ENCODE results near the gene PCDHB16. TPM values are rescaled to one million over a fixed set of nuclear protein-coding genes. Genes with fewer than 3 reads are reported as not detected.
"Not testable (repeated sequence)": the region's sequence is repeated elsewhere in the genome, so short reads cannot be mapped to it uniquely, and the experiment has no call there.

Gene PCDHB16
- total and polyA plus RNA-seq, 9 donors: 2.1 to 6.5 (median 3.9) TPM

DNA sequence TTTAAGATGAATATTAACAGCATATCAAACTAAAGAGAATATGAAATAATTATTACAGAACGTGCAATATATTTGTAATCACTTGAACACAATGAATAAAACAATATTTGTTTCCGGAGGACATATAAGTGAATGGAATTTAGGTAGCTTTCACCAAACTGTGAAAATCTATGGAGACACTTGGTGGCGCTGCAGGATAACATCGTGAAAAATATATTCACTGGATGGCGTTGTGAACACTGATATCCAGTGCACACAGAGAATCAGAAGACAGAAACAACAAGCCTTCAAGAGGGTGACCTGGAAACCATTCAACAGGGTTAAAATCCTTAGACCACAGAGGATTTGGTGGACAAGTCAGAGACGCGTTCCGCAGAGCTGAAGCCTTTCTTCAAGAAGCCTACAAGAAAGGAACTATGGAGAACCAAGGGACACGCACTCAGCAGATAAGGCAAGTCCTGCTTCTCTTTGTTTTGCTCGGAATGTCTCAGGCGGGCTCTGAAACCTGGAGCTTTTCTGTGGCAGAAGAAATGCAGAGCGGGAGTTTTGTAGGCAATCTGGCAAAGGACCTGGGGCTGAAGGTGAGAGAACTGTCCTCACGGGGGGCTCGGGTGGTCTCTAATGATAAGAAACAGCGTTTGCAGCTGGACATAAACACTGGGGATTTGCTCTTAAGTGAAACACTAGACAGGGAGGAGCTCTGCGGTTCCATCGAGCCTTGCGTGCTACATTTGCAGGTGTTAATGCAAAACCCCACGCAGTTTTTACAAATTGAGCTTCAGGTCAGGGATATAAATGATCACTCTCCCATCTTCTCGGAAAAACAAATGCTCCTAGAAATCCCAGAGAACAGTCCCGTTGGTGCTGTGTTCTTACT, 17.4 kb downstream of the PCDHB16 start, which contains the start of gene PCDHB11:
TSS of gene PCDHB11 (plus strand) at position 269 of the 877 bp plus-strand sequence. CDS start at position 417, 148 bp downstream.
- Histone ChIP-seq H3K4me1 (ENCODE audit: control insufficient read depth, insufficient read depth, low read length) (no peaks in the 10 kb centered on the region), H3K36me3 (ENCODE audit: control insufficient read depth, insufficient read depth, low read length) (no peaks in the 10 kb centered on the region), H3K27me3 (ENCODE audit: control insufficient read depth, insufficient read depth, low read length) (no peaks in the 10 kb centered on the region), H3K27ac (ENCODE audit: low read length) (no peak within 1 kb of the TSS), H3K9me3 (replicated peaks; ENCODE audit: control insufficient read depth, low read depth, low read length) (peaks cover 25% of the 10 kb centered on the region), H3K4me3 (ENCODE audit: low read length) (no peak within 1 kb of the TSS)
- peak; percentile 15 for DNase-seq
- 32% methylated on average over 16 of the region's 21 CpGs for WGBS (ENCODE audit: insufficient coverage)

DNA sequence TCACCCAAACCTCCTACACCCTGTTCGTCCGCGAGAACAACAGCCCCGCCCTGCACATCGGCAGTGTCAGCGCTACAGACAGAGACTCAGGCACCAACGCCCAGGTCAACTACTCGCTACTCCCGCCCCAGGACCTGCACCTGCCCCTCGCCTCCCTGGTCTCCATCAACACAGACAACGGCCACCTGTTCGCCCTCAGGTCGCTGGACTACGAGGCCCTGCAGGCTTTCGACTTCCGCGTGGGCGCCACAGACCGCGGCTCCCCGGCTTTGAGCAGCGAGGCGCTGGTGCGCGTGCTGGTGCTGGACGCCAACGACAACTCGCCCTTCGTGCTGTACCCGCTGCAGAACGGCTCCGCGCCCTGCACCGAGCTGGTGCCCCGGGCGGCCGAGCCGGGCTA, 18.9 kb downstream of the PCDHB16 start:
- H3K9me3 ChIP-seq (replicated peaks; ENCODE audit: control insufficient read depth, low read depth, low read length): peaks cover 29% of the 10 kb centered on the region
- not testable (repeated sequence) for H3K4me3 ChIP-seq (ENCODE audit: low read length); H3K27ac ChIP-seq (ENCODE audit: low read length); DNase-seq; H3K27me3 ChIP-seq (ENCODE audit: control insufficient read depth, insufficient read depth, low read length); H3K4me1 ChIP-seq (ENCODE audit: control insufficient read depth, insufficient read depth, low read length); H3K36me3 ChIP-seq (ENCODE audit: control insufficient read depth, insufficient read depth, low read length)
- WGBS (ENCODE audit: insufficient coverage): 26% methylated on average over 8 of the region's 38 CpGs

DNA sequence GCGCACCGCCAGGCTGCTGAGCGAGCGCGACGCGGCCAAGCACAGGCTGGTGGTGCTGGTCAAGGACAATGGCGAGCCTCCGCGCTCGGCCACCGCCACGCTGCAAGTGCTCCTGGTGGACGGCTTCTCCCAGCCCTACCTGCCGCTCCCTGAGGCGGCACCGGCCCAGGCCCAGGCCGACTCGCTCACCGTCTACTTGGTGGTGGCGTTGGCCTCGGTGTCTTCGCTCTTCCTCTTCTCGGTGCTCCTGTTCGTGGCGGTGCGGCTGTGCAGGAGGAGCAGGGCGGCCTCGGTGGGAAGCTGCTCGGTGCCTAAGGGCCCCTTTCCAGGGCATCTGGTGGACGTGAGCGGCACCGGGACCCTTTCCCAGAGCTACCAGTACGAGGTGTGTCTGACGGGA, 19.5 kb downstream of the PCDHB16 start:
- H3K27me3 ChIP-seq (ENCODE audit: control insufficient read depth, insufficient read depth, low read length); H3K36me3 ChIP-seq (ENCODE audit: control insufficient read depth, insufficient read depth, low read length); H3K27ac ChIP-seq (ENCODE audit: low read length); DNase-seq; H3K4me3 ChIP-seq (ENCODE audit: low read length); H3K4me1 ChIP-seq (ENCODE audit: control insufficient read depth, insufficient read depth, low read length): not testable (repeated sequence)
- 26% methylated on average over 23 of the region's 35 CpGs for WGBS (ENCODE audit: insufficient coverage)
- peaks cover 27% of the 10 kb centered on the region for H3K9me3 ChIP-seq (replicated peaks; ENCODE audit: control insufficient read depth, low read depth, low read length)

DNA sequence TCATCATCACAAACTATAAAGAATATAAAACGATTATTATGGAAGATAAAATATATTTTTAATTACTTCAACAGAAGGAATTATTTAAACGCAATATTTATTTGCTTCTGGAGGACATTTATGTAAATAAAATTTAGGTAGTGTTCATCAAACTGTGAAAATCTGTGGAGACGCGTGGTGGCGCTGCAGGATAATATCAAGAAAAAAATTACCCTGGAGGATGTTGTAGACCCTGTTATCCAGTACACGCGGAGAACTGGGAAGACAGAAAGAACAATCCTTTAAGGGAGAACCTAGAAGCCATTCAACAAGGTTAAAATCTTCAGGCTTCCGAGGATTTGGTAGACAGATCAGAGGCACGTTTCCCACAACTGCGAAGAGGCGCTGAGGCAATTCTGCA, 26.3 kb downstream of the PCDHB16 start, which contains the start of gene PCDHB12:
TSS of gene PCDHB12 (plus strand) at position 242 of the 400 bp plus-strand sequence. CDS start 189 bp downstream, outside the sequence.
- peaks cover 35% of the 10 kb centered on the region for H3K9me3 ChIP-seq (replicated peaks; ENCODE audit: control insufficient read depth, low read depth, low read length)
- peak; percentile 8 for DNase-seq
- 17% methylated on average over 9 of the region's 11 CpGs for WGBS (ENCODE audit: insufficient coverage)
- H3K27ac ChIP-seq (ENCODE audit: low read length): no peak within 1 kb of the TSS
- peaks cover 7% of the 10 kb centered on the region for H3K27me3 ChIP-seq (ENCODE audit: control insufficient read depth, insufficient read depth, low read length)
- no peaks in the 10 kb centered on the region for H3K36me3 ChIP-seq (ENCODE audit: control insufficient read depth, insufficient read depth, low read length)
- H3K4me3 ChIP-seq (ENCODE audit: low read length): peak within 1 kb of the TSS; percentile 11
- H3K4me1 ChIP-seq (ENCODE audit: control insufficient read depth, insufficient read depth, low read length): no peaks in the 10 kb centered on the region

DNA sequence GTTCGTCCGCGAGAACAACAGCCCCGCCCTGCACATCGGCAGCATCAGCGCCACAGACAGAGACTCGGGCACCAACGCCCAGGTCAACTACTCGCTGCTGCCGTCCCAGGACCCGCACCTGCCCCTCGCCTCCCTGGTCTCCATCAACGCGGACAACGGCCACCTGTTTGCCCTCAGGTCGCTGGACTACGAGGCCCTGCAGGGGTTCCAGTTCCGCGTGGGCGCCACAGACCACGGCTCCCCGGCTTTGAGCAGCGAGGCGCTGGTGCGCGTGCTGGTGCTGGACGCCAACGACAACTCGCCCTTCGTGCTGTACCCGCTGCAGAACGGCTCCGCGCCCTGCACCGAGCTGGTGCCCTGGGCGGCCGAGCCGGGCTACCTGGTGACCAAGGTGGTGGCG, 28.1 kb downstream of the PCDHB16 start:
- not testable (repeated sequence) for DNase-seq; H3K4me1 ChIP-seq (ENCODE audit: control insufficient read depth, insufficient read depth, low read length); H3K4me3 ChIP-seq (ENCODE audit: low read length); H3K36me3 ChIP-seq (ENCODE audit: control insufficient read depth, insufficient read depth, low read length); H3K27me3 ChIP-seq (ENCODE audit: control insufficient read depth, insufficient read depth, low read length); H3K27ac ChIP-seq (ENCODE audit: low read length)
- 31% methylated on average over 16 of the region's 39 CpGs for WGBS (ENCODE audit: insufficient coverage)
- peaks cover 43% of the 10 kb centered on the region for H3K9me3 ChIP-seq (replicated peaks; ENCODE audit: control insufficient read depth, low read depth, low read length)

DNA sequence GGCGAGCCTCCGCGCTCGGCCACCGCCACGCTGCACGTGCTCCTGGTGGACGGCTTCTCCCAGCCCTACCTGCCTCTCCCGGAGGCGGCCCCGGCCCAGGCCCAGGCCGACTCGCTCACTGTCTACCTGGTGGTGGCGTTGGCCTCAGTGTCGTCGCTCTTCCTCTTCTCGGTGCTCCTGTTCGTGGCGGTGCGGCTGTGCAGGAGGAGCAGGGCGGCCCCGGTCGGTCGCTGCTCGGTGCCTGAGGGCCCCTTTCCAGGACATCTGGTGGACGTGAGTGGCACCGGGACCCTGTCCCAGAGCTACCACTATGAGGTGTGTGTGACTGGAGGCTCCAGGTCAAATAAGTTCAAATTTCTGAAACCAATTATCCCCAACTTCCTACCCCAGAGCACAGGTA, 28.7 kb downstream of the PCDHB16 start:
- 19% methylated on average over 8 of the region's 27 CpGs for WGBS (ENCODE audit: insufficient coverage)
- H3K9me3 ChIP-seq (replicated peaks; ENCODE audit: control insufficient read depth, low read depth, low read length): peaks cover 42% of the 10 kb centered on the region
- H3K4me1 ChIP-seq (ENCODE audit: control insufficient read depth, insufficient read depth, low read length); DNase-seq; H3K4me3 ChIP-seq (ENCODE audit: low read length); H3K27me3 ChIP-seq (ENCODE audit: control insufficient read depth, insufficient read depth, low read length); H3K36me3 ChIP-seq (ENCODE audit: control insufficient read depth, insufficient read depth, low read length); H3K27ac ChIP-seq (ENCODE audit: low read length): not testable (repeated sequence)

DNA sequence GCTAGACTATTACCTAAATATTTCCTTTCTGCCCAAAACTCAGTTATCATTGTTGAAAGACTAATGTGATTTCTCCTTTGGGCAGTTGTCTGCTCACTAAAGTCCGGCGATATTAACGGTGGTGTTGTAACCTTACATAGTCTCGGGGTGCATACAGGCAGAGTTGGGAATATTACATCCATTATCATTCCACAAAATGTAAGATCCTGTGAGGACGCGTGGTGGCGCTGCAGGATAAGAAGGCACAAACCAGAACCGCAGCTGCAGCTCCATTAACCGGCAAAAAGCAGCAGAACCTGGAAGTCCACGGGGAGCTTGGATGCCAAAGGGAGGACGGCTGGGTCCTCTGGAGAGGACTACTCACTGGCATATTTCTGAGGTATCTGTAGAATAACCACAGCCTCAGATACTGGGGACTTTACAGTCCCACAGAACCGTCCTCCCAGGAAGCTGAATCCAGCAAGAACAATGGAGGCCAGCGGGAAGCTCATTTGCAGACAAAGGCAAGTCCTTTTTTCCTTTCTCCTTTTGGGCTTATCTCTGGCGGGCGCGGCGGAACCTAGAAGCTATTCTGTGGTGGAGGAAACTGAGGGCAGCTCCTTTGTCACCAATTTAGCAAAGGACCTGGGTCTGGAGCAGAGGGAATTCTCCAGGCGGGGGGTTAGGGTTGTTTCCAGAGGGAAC, 31.6 kb downstream of the PCDHB16 start, which contains the start of gene PCDHB13:
TSS of gene PCDHB13 (plus strand) at position 264 of the 684 bp plus-strand sequence. CDS start at position 469, 205 bp downstream.
- not testable (repeated sequence) for H3K36me3 ChIP-seq (ENCODE audit: control insufficient read depth, insufficient read depth, low read length); H3K27me3 ChIP-seq (ENCODE audit: control insufficient read depth, insufficient read depth, low read length); H3K4me3 ChIP-seq (ENCODE audit: low read length); H3K27ac ChIP-seq (ENCODE audit: low read length); H3K4me1 ChIP-seq (ENCODE audit: control insufficient read depth, insufficient read depth, low read length)
- WGBS (ENCODE audit: insufficient coverage): no CpG with 5 or more reads among the region's 18 CpGs
- H3K9me3 ChIP-seq (replicated peaks; ENCODE audit: control insufficient read depth, low read depth, low read length): peaks cover 45% of the 10 kb centered on the region
- peak; percentile 22 for DNase-seq

DNA sequence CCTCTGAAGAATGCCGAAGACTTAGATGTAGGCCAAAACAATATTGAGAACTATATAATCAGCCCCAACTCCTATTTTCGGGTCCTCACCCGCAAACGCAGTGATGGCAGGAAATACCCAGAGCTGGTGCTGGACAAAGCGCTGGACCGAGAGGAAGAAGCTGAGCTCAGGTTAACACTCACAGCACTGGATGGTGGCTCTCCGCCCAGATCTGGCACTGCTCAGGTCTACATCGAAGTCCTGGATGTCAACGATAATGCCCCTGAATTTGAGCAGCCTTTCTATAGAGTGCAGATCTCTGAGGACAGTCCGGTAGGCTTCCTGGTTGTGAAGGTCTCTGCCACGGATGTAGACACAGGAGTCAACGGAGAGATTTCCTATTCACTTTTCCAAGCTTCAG, 32.4 kb downstream of the PCDHB16 start:
- H3K4me3 ChIP-seq (ENCODE audit: low read length): not testable (repeated sequence)
- WGBS (ENCODE audit: insufficient coverage): 56% methylated on average over 3 of the region's 12 CpGs

DNA sequence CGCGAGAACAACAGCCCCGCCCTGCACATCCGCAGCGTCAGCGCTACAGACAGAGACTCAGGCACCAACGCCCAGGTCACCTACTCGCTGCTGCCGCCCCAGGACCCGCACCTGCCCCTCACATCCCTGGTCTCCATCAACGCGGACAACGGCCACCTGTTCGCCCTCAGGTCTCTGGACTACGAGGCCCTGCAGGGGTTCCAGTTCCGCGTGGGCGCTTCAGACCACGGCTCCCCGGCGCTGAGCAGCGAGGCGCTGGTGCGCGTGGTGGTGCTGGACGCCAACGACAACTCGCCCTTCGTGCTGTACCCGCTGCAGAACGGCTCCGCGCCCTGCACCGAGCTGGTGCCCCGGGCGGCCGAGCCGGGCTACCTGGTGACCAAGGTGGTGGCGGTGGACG, 33.3 kb downstream of the PCDHB16 start:
- peaks cover 38% of the 10 kb centered on the region for H3K9me3 ChIP-seq (replicated peaks; ENCODE audit: control insufficient read depth, low read depth, low read length)
- H3K27me3 ChIP-seq (ENCODE audit: control insufficient read depth, insufficient read depth, low read length); H3K27ac ChIP-seq (ENCODE audit: low read length); H3K4me3 ChIP-seq (ENCODE audit: low read length); DNase-seq; H3K4me1 ChIP-seq (ENCODE audit: control insufficient read depth, insufficient read depth, low read length); H3K36me3 ChIP-seq (ENCODE audit: control insufficient read depth, insufficient read depth, low read length): not testable (repeated sequence)
- 29% methylated on average over 21 of the region's 40 CpGs for WGBS (ENCODE audit: insufficient coverage)

More for the DNA sequence above, 32.4 kb downstream of the PCDHB16 start:
- H3K4me1 ChIP-seq (ENCODE audit: control insufficient read depth, insufficient read depth, low read length); H3K27ac ChIP-seq (ENCODE audit: low read length); DNase-seq; H3K27me3 ChIP-seq (ENCODE audit: control insufficient read depth, insufficient read depth, low read length); H3K36me3 ChIP-seq (ENCODE audit: control insufficient read depth, insufficient read depth, low read length): not testable (repeated sequence)
- peaks cover 42% of the 10 kb centered on the region for H3K9me3 ChIP-seq (replicated peaks; ENCODE audit: control insufficient read depth, low read depth, low read length)

DNA sequence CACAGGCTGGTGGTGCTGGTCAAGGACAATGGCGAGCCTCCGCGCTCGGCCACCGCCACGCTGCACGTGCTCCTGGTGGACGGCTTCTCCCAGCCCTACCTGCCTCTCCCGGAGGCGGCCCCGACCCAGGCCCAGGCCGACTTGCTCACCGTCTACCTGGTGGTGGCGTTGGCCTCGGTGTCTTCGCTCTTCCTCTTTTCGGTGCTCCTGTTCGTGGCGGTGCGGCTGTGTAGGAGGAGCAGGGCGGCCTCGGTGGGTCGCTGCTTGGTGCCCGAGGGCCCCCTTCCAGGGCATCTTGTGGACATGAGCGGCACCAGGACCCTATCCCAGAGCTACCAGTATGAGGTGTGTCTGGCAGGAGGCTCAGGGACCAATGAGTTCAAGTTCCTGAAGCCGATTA, 33.8 kb downstream of the PCDHB16 start:
- H3K9me3 ChIP-seq (replicated peaks; ENCODE audit: control insufficient read depth, low read depth, low read length): peaks cover 40% of the 10 kb centered on the region
- not testable (repeated sequence) for H3K4me1 ChIP-seq (ENCODE audit: control insufficient read depth, insufficient read depth, low read length); H3K4me3 ChIP-seq (ENCODE audit: low read length); H3K36me3 ChIP-seq (ENCODE audit: control insufficient read depth, insufficient read depth, low read length); H3K27ac ChIP-seq (ENCODE audit: low read length); DNase-seq; H3K27me3 ChIP-seq (ENCODE audit: control insufficient read depth, insufficient read depth, low read length)
- 35% methylated on average over 10 of the region's 26 CpGs for WGBS (ENCODE audit: insufficient coverage)

All from muscle of leg (tissue), 11 donors.